ENCODE results near the gene FHAD1. TPM values are rescaled to one million over a fixed set of nuclear protein-coding genes. Genes with fewer than 3 reads are reported as not detected.

The FHAD1 gene
- total and polyA plus RNA-seq, 9 of the 15 experiments (the other 6 are each of a cell fraction or from before 2014, with no cell fraction given): 0.32 to 2.1 (median 1.5) TPM; not detected in 1

DNA sequence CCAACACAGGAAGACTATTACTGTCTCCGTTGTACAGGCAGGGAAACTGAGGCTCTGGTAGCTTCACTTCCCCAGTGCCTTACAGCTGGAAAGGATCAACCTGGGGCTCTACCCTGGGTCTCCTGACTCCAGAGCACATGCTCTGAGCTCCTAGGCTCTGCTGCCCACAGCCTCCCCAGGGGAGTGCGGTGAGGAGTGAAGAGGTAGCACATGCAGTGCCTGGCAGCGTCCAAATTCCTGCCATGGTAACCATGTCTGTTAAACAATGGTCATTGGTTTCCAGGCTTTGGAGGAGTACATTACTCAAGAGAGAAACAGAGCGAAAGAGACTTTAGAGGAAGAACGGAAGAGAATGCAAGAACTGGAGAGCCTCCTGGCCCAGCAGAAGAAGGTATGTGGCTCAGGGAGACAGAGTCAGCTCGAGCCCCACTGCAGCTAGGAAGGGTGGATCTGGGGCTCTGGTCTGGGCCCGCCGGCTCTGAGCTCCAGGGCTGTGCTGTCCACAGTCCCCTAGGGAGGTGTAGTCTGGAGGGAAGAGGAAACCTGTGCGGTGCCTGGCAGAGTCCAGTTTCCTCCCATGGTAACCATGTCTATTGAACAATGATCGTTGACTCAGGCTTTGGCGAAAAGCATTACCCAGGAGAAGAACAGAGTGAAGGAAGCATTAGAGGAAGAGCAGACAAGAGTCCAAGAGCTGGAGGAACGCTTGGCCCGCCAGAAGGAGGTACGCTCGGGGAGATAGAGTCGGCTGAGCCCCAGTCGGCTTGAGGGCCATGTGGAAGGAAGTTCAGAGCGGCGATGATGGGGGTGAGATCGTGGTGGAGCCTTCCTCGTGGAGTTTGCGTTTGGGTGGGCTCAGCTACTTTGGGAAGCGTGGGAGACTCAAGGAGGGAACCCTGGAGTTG is 98.0 kb downstream of the FHAD1 start:
- no TSS peak for BruUV-seq (replicated peaks)
- WGBS (ENCODE audit: insufficient coverage, low coverage, missing lambda C conversion rate): 74% methylated on average over 23 of the region's 23 CpGs
- Histone ChIP-seq H3K9me1 (ENCODE audit: control insufficient read depth, insufficient read depth, low read length) (no peaks in the 10 kb centered on the region), H3K9ac (ENCODE audit: insufficient read depth in 1 of 2, low read depth in 2 of 2, low read length in 2 of 2) (0 out of 4 replicates have a peak overlapping the region, but pooled peaks of 1 of the 2 experiments have one; percentile 45), H2AFZ (ENCODE audit: low read depth, low read length) (peak overlapping the region; percentile 83), H3K4me3 (no peak overlapping the region), H3K9me3 (replicated peaks; ENCODE audit: control insufficient read depth, insufficient read depth, low read depth, low read length) (0 out of 2 replicates have a peak, but pooled peaks cover 3% of the 10 kb centered on the region), H3K79me2 (ENCODE audit: control insufficient read depth, insufficient read depth, low read length) (no peaks in the 10 kb centered on the region), H4K20me1 (replicated peaks; ENCODE audit: control insufficient read depth, insufficient read depth, low read length) (no peaks in the 10 kb centered on the region), H3K27ac (ENCODE audit: extremely low read depth, low read depth, low read length) (peak overlapping the region; percentile 64; the same call in 2 of the 3 replicates), H3K27me3 (ENCODE audit: control insufficient read depth in 2 of 2, insufficient read depth in 2 of 2, low read length in 2 of 2) (no peaks in the 10 kb centered on the region), H3K36me3 (ENCODE audit: control insufficient read depth, insufficient read depth, low read length) (no peaks in the 10 kb centered on the region), H3K4me2 (ENCODE audit: insufficient read depth, low read length) (peak overlapping the region; percentile 64), H3K4me1 (replicated peaks in 1 of 2; ENCODE audit: control insufficient read depth in 2 of 2, insufficient read depth in 2 of 2, low read length in 2 of 2) (peaks cover 22 to 29% of the 10 kb centered on the region in 2 experiments)
- ChIA-PET CTCF (ENCODE audit: low intra/inter-chr PET ratio) (no interaction called here), POLR2A (interaction anchor here (0.5 to 0.6 kb wide), 2 partner anchors 10 to 125 kb away, joined by 3 read pairs; no protein-coding TSS in a partner anchor)
- no peak for DNase-seq (ENCODE audit: extremely low read depth in 1 of 4, low spot score in 3 of 4)
- ATAC-seq: no peak
- FAIRE-seq: no peak
- in situ Hi-C loops (cut with MboI): no loop called here
- intact Hi-C loops (cut with micrococcal nuclease): no loop called here
- TF ChIP-seq MLLT1 (IDR thresholded peaks at IDR 0.05) (peak in 1 of 2 experiments; percentile 91; a peak in 2 of 4 replicates), THRAP3 (IDR thresholded peaks at IDR 0.05; ENCODE audit: borderline replicate concordance) (peak; percentile 82; the same call in 1 of the 2 replicates), RFX1 (IDR thresholded peaks at IDR 0.05) (peak; percentile 21; the same call in 1 of the 2 replicates), ELK3 (CRISPR knock-in tag; IDR thresholded peaks at IDR 0.05) (no peak), OTX1 (CRISPR knock-in tag; IDR thresholded peaks at IDR 0.05) (no peak), ZKSCAN8 (CRISPR knock-in tag; IDR thresholded peaks at IDR 0.05) (0 out of 2 replicates have a peak, but pooled peaks have one; percentile 24), FOXP1 (CRISPR knock-in tag; IDR thresholded peaks at IDR 0.05) (0 out of 2 replicates have a peak, but pooled peaks have one; percentile 38), CHAMP1 (IDR thresholded peaks at IDR 0.05) (no peak), TSC22D4 (tag; IDR thresholded peaks at IDR 0.05) (no peak), ZNF785 (CRISPR knock-in tag; IDR thresholded peaks at IDR 0.05) (no peak)

Data from K562 (cell line).